Liver (tissue), 9 donors: ENCODE results near the gene RBCK1. TPM values are rescaled to one million over a fixed set of nuclear protein-coding genes. Genes with fewer than 3 reads are reported as not detected.
"Not testable (repeated sequence)": the region's sequence is repeated elsewhere in the genome, so short reads cannot be mapped to it uniquely, and the experiment has no call there.

Experiments used
- DNase-seq: peaks from one replicate; pipeline ENCODE4 v3.0.0-alpha.2; 2017; ENCODE audit warnings: low spot score
- H3K27ac ChIP-seq, 2 donors: one replicate each; pipeline ENCODE4 v1.7.0; 2013; ENCODE audit warnings: inconsistent platforms in 2 of 2, low read length in 2 of 2, control low read depth in 1 of 2, low read depth in 1 of 2, mild to moderate bottlenecking in 1 of 2
- H3K27me3 ChIP-seq, 4 donors: one replicate each; pipeline versions ENCODE4 v1.6.1 to v1.7.0; 2013; ENCODE audit warnings: low read length in 3 of 4, inconsistent platforms in 1 of 4, mild to moderate bottlenecking in 1 of 4, moderate library complexity in 1 of 4; ENCODE audit not compliant: control insufficient read depth in 4 of 4, insufficient read depth in 4 of 4
- H3K36me3 ChIP-seq, 4 donors: one replicate each; pipeline versions ENCODE4 v1.6.1 to v1.7.0; 2013; ENCODE audit warnings: low read length in 3 of 4, mild to moderate bottlenecking in 3 of 4, low read depth in 1 of 4, moderate library complexity in 1 of 4; ENCODE audit not compliant: control insufficient read depth in 4 of 4, insufficient read depth in 3 of 4
- H3K4me1 ChIP-seq, 4 donors: one replicate each; pipeline versions ENCODE4 v1.6.1 to v1.7.0; 2013; ENCODE audit warnings: low read length in 3 of 4, mild to moderate bottlenecking in 3 of 4, moderate library complexity in 1 of 4; ENCODE audit not compliant: control insufficient read depth in 4 of 4, insufficient read depth in 4 of 4
- H3K4me3 ChIP-seq, 3 donors: one replicate each; pipeline versions ENCODE4 v1.6.1 to v1.7.0; 2013; ENCODE audit warnings: low read length in 3 of 3, control low read depth in 1 of 3, low read depth in 1 of 3, mild to moderate bottlenecking in 1 of 3
- H3K9ac ChIP-seq, 2 donors: one replicate each; pipeline ENCODE4 v1.7.0; 2013; ENCODE audit warnings: low read length in 2 of 2, mild to moderate bottlenecking in 2 of 2, moderate library complexity in 2 of 2, control low read depth in 1 of 2, low read depth in 1 of 2
- H3K9me3 ChIP-seq, 4 donors: one replicate each; pipeline versions ENCODE4 v1.6.1 to v1.7.0; 2013; ENCODE audit warnings: low read length in 3 of 4; ENCODE audit not compliant: control insufficient read depth in 4 of 4
- EGR1 ChIP-seq, 2 donors: IDR thresholded peaks; 2 replicates each; pipeline ENCODE4 v1.6.1; 2016 to 2018; ENCODE audit warnings: antibody characterized with exemption in 2 of 2, low read depth in 2 of 2
- FOXA1 ChIP-seq: IDR thresholded peaks from 2 replicates; pipeline ENCODE4 v1.6.1; 2016; ENCODE audit warnings: antibody characterized with exemption
- FOXA2 ChIP-seq: IDR thresholded peaks from 2 replicates; pipeline ENCODE4 v1.6.1; 2016; ENCODE audit warnings: antibody characterized with exemption
- GABPA ChIP-seq, 2 donors: IDR thresholded peaks in 1 of 2; conservative IDR thresholded peaks in 1 of 2; 2 replicates each; pipeline ENCODE4 v1.6.1; 2016; ENCODE audit warnings: antibody characterized with exemption in 2 of 2, mild to moderate bottlenecking in 1 of 2, moderate library complexity in 1 of 2
- HNF4A ChIP-seq, 2 donors: conservative IDR thresholded peaks; 2 replicates each; pipeline ENCODE4 v1.6.1; 2016; ENCODE audit warnings: antibody characterized with exemption in 2 of 2, mild to moderate bottlenecking in 2 of 2
- HNF4G ChIP-seq: IDR thresholded peaks from 2 replicates; pipeline ENCODE4 v1.6.1; 2016; ENCODE audit warnings: antibody characterized with exemption
- NR2F2 ChIP-seq: IDR thresholded peaks from 2 replicates; pipeline ENCODE4 v1.6.1; 2016; ENCODE audit warnings: antibody characterized with exemption
- RAD21 ChIP-seq, 2 donors: IDR thresholded peaks; 2 replicates each; pipeline ENCODE4 v1.6.1; 2016; ENCODE audit warnings: antibody characterized with exemption in 2 of 2, mild to moderate bottlenecking in 2 of 2
- RXRA ChIP-seq, 2 donors: IDR thresholded peaks; 2 replicates each; pipeline ENCODE4 v1.6.1; 2017 to 2018; ENCODE audit warnings: antibody characterized with exemption in 2 of 2, mild to moderate bottlenecking in 1 of 2
- SP1 ChIP-seq: IDR thresholded peaks from 2 replicates; pipeline ENCODE4 v1.6.1; 2018; ENCODE audit warnings: antibody characterized with exemption, mild to moderate bottlenecking
- TAF1 ChIP-seq: conservative IDR thresholded peaks from 2 replicates; pipeline ENCODE4 v1.6.1; 2016; ENCODE audit warnings: antibody characterized with exemption, mild to moderate bottlenecking
- YY1 ChIP-seq: IDR thresholded peaks from 2 replicates; pipeline ENCODE4 v1.6.1; 2016; ENCODE audit warnings: antibody characterized with exemption, mild to moderate bottlenecking
- WGBS: extraction: QIAGEN DNeasy Blood & Tissue Kit; methylation state at CpG from one replicate; pipeline ENCODE4 v1.1.7; 2013; 5-methylcytosine and 5-hydroxymethylcytosine counted together
- polyA plus RNA-seq, 2 donors: library from polyadenylated mRNA; stranded (reverse) in 1 of 2; unstranded in 1 of 2; fragments of 200-250 nt in 1 of 2; fragments of >200 nt in 1 of 2; fragmentation: Nextera tagmentation in 1 of 2; extraction: Ambion mirVana in 1 of 2; gene quantifications; one replicate each; pipeline versions ENCODE4 v1.2.1 to v1.2.3, GENCODE V29; 2013 to 2015
- total RNA-seq, 2 donors: library from RNA; depleted of rRNA; stranded (reverse); fragments of >200 nt; gene quantifications; one replicate each; pipeline ENCODE4 v1.2.3, GENCODE V29; 2014
- TF ChIP-seq, protein P1 (sequence below): IDR thresholded peaks from 2 replicates; pipeline ENCODE4 v1.6.1; 2016; ENCODE audit warnings: antibody characterized with exemption, mild to moderate bottlenecking
- TF ChIP-seq, protein P2 (sequence below): IDR thresholded peaks from 2 replicates; pipeline ENCODE4 v1.6.1; 2016; ENCODE audit warnings: antibody characterized with exemption
- TF ChIP-seq, protein P3 (sequence below): IDR thresholded peaks from 2 replicates; pipeline ENCODE4 v1.6.1; 2016; ENCODE audit warnings: antibody characterized with exemption
- TF ChIP-seq, protein P4 (sequence below): IDR thresholded peaks from 2 replicates; pipeline ENCODE4 v1.6.1; 2016; ENCODE audit warnings: antibody characterized with exemption
- TF ChIP-seq, protein P5 (sequence below): fragments of 150-350 bp; IDR thresholded peaks from 2 replicates; pipeline ENCODE4 v1.5.1; 2017; ENCODE audit warnings: improper control_type of control experiment, low read depth, low read length; ENCODE audit not compliant: missing input control
- donor health status: healthy.
- donor health status: healthy.
- donor health status: healthy.
- donor health status: healthy.
- donor health status: healthy.

The RBCK1 gene
- total and polyA plus RNA-seq, 4 donors = 18.0 to 62.6 (median 54.8) TPM

DNA sequence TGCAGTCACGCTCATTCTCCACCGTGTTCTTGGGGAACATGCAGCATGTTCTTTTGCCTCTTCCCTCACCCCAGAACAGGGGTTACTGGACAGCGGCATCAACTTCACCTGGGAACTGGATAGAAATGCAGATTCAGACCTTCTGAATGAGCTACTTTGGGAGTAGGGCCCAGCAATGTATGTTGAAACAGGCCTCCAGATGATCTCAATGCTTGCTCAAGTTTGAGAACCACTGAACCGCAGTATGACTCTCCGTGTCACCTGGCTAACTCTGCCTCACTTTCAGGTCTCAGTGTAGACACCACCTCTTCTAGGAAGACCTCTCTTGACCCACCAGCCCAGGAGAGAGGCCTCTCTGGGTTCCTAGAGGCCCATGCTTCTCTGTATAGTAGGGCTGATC, 22.7 kb upstream of the RBCK1 start:
- peaks cover 5 to 37% (median 24%) of the 10 kb centered on the region in 4 donors for H3K4me1 ChIP-seq
- 94% methylated on average over 5 of the region's 5 CpGs for WGBS

DNA sequence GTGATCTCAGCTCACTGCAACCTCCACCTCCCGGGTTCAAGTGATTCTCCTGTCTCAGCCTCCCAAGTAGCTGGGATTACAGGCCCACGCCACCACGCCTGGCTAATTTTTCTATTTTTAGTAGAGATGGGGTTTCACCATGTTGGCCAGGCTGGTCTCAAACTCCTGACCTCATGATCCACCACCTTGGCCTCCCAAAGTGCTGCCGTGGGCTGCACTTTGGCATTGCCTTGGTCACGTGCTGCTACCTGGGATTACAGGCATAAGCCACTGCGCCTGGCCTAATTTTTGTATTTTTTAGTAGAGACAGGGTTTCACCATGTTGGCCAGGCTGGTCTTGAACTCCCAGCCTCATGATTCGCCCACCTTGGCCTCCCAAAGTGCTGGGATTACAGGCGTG, 21.5 kb upstream of the RBCK1 start:
- H3K27ac ChIP-seq, DNase-seq, H3K4me3 ChIP-seq, H3K9me3 ChIP-seq, H3K9ac ChIP-seq, H3K27me3 ChIP-seq: not testable (repeated sequence)
- WGBS = 96% methylated on average over 8 of the region's 8 CpGs
- H3K36me3 ChIP-seq = peaks cover 3 to 13% (median 7%) of the 10 kb centered on the region in 4 donors
- peaks cover 5 to 48% (median 24%) of the 10 kb centered on the region in 4 donors for H3K4me1 ChIP-seq

More for the DNA sequence above, 22.7 kb upstream of the RBCK1 start:
- Histone ChIP-seq H3K9me3 (no peaks in the 10 kb centered on the region), H3K36me3 (peaks cover 3 to 13% (median 6%) of the 10 kb centered on the region in 4 donors), H3K9ac (no peak overlapping the region), H3K4me3 (no peak overlapping the region), H3K27me3 (no peaks in the 10 kb centered on the region), H3K27ac (no peak overlapping the region)
- TF ChIP-seq, protein P1, sequence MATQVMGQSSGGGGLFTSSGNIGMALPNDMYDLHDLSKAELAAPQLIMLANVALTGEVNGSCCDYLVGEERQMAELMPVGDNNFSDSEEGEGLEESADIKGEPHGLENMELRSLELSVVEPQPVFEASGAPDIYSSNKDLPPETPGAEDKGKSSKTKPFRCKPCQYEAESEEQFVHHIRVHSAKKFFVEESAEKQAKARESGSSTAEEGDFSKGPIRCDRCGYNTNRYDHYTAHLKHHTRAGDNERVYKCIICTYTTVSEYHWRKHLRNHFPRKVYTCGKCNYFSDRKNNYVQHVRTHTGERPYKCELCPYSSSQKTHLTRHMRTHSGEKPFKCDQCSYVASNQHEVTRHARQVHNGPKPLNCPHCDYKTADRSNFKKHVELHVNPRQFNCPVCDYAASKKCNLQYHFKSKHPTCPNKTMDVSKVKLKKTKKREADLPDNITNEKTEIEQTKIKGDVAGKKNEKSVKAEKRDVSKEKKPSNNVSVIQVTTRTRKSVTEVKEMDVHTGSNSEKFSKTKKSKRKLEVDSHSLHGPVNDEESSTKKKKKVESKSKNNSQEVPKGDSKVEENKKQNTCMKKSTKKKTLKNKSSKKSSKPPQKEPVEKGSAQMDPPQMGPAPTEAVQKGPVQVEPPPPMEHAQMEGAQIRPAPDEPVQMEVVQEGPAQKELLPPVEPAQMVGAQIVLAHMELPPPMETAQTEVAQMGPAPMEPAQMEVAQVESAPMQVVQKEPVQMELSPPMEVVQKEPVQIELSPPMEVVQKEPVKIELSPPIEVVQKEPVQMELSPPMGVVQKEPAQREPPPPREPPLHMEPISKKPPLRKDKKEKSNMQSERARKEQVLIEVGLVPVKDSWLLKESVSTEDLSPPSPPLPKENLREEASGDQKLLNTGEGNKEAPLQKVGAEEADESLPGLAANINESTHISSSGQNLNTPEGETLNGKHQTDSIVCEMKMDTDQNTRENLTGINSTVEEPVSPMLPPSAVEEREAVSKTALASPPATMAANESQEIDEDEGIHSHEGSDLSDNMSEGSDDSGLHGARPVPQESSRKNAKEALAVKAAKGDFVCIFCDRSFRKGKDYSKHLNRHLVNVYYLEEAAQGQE = no peak
- no peak for DNase-seq

DNA sequence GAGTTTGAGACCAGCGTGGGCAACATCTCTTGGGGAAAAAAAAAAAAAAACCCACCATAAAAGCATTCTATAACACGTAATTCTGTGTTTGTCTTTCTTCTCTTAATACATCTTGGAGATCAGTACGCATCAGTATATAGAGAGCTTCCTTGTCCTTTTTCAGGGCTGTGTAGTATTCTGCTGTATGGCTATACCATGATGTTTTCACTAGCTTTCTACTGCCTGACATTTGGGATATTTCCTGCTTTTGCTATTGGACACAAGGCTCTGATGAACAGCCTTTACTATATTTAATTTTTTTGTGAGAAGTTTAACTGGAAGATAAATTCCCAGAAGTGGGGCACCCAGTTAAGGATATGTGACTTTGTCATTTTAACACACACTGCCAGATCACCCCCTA, 20.6 kb upstream of the RBCK1 start:
- Histone ChIP-seq H3K9ac (peak overlapping the region in 1 of 2 donors; percentile 1), H3K27ac (peak overlapping the region in 1 of 2 donors; percentile 67), H3K36me3 (peaks cover 4 to 17% (median 12%) of the 10 kb centered on the region in 4 donors), H3K9me3 (no peaks in the 10 kb centered on the region), H3K4me1 (peaks cover 5 to 42% (median 21%) of the 10 kb centered on the region in 4 donors), H3K27me3 (no peaks in the 10 kb centered on the region), H3K4me3 (no peak overlapping the region)
- TF ChIP-seq, protein P1 = no peak
- TF ChIP-seq GABPA (IDR thresholded peaks at IDR 0.05 in 1 of 2, conservative IDR thresholded peaks at IDR 0.05 in 1 of 2) (no peak), RAD21 (IDR thresholded peaks at IDR 0.05) (no peak), SP1 (no peak), FOXA2 (no peak), FOXA1 (no peak), NR2F2 (no peak), HNF4G (no peak), YY1 (no peak), RXRA (IDR thresholded peaks at IDR 0.05) (no peak), TAF1 (no peak), EGR1 (IDR thresholded peaks at IDR 0.05; ENCODE audit: low read depth in 2 of 2) (no peak), HNF4A (conservative IDR thresholded peaks at IDR 0.05) (no peak)
- TF ChIP-seq, protein P2, sequence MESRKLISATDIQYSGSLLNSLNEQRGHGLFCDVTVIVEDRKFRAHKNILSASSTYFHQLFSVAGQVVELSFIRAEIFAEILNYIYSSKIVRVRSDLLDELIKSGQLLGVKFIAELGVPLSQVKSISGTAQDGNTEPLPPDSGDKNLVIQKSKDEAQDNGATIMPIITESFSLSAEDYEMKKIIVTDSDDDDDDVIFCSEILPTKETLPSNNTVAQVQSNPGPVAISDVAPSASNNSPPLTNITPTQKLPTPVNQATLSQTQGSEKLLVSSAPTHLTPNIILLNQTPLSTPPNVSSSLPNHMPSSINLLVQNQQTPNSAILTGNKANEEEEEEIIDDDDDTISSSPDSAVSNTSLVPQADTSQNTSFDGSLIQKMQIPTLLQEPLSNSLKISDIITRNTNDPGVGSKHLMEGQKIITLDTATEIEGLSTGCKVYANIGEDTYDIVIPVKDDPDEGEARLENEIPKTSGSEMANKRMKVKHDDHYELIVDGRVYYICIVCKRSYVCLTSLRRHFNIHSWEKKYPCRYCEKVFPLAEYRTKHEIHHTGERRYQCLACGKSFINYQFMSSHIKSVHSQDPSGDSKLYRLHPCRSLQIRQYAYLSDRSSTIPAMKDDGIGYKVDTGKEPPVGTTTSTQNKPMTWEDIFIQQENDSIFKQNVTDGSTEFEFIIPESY = no peak
- TF ChIP-seq, protein P3, sequence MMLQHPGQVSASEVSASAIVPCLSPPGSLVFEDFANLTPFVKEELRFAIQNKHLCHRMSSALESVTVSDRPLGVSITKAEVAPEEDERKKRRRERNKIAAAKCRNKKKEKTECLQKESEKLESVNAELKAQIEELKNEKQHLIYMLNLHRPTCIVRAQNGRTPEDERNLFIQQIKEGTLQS = no peak
- TF ChIP-seq, protein P4, sequence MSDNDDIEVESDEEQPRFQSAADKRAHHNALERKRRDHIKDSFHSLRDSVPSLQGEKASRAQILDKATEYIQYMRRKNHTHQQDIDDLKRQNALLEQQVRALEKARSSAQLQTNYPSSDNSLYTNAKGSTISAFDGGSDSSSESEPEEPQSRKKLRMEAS = no peak
- TF ChIP-seq, protein P5, sequence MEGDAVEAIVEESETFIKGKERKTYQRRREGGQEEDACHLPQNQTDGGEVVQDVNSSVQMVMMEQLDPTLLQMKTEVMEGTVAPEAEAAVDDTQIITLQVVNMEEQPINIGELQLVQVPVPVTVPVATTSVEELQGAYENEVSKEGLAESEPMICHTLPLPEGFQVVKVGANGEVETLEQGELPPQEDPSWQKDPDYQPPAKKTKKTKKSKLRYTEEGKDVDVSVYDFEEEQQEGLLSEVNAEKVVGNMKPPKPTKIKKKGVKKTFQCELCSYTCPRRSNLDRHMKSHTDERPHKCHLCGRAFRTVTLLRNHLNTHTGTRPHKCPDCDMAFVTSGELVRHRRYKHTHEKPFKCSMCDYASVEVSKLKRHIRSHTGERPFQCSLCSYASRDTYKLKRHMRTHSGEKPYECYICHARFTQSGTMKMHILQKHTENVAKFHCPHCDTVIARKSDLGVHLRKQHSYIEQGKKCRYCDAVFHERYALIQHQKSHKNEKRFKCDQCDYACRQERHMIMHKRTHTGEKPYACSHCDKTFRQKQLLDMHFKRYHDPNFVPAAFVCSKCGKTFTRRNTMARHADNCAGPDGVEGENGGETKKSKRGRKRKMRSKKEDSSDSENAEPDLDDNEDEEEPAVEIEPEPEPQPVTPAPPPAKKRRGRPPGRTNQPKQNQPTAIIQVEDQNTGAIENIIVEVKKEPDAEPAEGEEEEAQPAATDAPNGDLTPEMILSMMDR = no peak
- WGBS = 99% methylated on average over 3 of the region's 3 CpGs
- no peak for DNase-seq
